ENCODE data around the gene ENOX1.

ENOX1 gene

DNA sequence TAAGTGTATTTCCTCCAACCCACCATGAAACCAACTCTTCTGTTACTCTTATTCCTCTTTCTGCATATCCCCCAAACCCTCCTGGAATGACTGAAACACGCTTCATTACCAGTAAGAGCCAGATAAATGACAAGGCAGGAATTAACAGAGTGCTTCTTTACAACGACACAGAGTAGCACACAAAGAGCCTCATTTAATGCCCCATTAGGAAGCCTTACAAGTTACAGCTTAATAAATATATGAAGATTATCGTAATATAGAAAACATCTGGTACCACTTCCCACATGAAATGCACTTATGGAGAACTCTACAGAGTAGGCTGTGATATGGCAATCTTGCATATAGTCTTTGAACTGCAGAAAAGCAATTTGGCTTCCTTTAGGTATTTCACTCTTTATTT lies 116.8 kb downstream of the ENOX1 start:
- no peak for DNase-seq (ENCODE audit: low read depth)

DNA sequence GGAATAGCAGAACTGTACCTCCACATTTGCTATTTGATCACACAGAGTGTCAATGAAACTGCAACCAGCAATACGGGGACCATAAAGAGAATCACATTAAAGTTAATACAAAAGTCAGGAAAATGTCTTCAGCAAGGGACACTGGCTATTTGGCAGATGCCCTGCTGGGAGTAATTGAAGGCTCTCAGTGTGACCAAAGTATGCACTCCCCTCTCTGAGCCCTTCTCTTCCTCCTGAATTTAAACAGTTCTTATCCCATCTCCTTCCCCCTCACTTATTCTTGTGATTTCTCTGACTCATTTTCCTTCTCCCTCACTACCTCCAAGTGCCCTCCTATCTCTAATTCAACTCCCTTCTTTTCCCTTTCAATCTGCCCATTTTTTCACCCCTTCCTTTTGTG lies 117.7 kb downstream of the ENOX1 start:
- DNase-seq (ENCODE audit: low read depth): no peak

DNA sequence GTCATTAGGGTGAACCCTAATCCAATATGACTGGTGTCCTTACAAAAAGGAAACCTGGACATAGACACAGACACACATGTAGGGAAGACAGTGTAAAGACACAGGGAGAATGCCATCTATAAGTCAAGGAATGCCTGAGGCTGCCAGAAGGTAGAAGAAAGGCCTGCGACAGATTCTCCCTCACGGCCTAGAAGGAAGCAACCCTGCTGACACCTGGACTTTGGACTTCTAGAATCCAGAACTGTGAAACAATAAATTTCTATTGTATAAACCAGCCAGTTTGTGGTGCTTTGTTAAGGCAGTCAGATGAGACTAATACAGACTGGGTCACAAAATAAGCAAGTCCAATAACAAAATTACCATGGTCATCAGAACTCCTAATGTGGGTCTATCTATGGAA lies 120.4 kb downstream of the ENOX1 start:
- DNase-seq (ENCODE audit: low read depth): no peak

DNA sequence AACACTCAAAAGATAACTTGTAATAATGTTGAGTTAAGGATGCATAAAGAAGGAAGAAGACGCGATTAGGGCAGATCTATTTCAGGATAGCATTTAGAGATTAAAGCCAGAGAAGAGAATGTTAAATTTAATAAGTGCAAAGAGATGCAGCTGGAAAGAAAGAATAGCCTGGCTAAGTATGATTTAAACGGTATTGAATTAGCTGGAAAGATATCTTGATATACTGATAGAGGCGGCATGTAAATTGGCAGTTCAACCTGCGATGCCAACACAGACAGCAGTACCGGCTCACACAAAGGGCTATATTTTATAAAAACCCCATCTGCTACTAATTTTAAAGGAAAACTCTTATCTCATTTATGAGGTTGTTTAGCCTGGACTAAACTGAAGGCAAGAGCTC lies 121.4 kb downstream of the ENOX1 start:
- DNase-seq (ENCODE audit: low read depth): no peak

DNA sequence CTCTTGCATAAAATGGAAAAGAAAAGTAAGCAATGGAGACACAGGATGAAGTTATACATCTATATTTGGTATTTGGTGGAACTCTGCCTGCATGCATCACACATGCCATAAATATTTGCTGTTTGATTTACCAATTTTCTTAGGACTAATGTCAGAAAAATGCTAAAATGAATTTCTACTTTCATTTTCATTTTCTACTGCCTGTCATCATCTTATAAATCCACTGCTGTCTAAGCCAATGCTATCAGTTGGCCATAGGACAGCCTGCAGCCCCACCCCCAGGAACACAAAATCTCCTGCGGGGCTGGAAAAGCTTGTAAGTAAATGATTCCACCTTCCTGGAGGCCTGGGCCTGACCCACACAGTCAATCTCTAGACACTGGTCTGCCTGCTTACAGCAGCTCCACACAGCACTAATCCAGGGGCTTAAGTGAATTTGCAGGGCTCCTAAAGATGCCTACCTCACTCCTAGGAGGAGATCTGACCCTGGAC lies 122.0 kb downstream of the ENOX1 start:
- DNase-seq (ENCODE audit: low read depth): no peak

DNA sequence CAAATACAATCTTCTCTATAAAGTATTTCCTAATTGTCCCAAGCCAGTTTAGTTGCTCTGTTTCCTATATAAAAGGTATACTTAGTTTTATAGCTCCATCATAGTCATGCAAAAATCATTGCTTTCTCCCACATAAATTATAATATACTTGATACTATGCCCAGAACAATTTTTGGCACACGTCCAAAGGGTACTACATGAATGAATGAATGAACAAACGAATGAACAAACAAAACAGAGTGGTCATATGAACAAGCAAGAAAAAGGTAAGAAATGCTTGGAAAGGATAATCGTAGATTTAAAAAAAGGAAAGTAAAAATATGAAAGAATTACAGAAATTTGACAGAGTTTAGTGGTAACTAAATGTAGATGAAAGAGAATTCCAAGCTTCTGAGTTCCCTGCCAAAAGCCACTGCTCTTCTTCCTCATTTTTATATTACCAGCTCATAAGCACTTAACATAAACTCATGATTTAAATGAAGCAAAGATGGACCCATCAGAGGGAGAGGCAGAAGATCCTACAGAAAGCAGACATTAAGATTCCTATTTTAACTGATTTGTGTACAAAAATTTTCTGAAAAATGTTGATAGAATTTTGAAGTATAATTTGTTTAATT lies 123.2 kb downstream of the ENOX1 start:
- DNase-seq (ENCODE audit: low read depth): no peak

DNA sequence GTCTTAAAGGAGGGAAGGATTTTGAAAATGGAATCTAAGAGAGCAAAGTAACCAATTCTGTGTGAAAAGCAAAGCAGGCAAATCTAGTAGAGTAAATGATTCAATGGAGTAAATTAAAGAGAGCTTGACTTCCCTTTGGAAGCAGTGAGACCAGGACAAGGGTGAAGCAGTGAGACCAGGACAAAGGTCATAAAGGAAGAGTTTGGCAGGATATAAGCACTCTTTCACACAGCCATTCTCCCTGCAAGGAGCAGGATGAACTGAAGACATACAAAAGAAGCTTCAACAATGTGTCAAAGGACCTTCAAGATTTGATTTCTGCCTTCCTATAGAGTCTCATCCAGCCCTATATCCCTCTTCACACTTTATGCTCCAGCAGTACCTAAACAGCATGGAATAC lies 123.8 kb downstream of the ENOX1 start:
- no peak for DNase-seq (ENCODE audit: low read depth)

DNA sequence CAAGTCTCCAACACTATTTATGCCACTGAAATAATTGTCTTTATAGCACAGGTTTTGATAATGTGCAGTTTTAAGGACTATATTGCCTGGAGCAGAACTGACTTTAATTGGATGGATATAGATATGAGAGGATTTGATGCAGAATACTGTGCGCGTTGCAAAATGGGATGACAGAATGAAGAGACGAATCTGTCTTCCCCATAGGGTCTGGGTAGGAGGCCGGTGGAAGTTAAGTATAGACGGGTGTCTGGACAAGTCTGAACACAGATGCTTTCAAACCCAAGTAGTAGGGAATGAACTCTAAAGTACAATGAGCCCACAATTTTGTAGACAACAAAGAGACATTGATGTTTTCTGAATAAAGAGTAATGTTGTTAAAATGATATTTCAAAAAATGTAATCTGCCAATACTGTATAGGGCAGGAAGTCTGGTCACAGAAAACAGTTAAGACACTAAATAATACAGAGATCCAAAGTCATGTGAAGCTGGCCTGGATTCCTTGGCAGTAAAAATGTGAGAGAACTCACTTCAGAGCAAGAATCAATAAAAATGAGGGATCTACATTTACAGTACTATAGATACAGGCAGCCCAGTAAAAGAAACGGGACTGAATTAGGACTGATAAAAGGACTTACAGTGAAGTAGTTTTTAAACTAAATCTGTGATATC lies 125.5 kb downstream of the ENOX1 start:
- no peak for DNase-seq (ENCODE audit: low read depth)

DNA sequence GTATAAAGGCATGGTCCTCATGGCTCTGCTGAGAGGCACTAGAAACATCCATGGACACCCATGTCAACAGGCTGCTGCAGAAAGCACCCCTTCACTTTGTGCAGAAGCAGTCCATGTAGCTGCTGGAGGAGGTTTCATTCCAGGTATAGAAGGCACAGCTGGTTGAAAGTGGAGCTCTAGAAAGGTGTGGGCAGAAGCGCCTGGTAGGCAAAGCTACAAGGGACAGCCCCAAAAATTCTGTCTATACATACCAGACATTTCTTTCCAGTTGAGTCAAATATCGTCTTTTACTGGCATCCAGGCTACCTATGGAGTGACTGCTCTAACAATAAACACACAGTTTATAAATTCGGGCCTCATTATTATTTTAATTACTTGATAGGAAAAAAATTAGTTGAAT lies 129.3 kb downstream of the ENOX1 start:
- no peak for DNase-seq (ENCODE audit: low read depth)

DNA sequence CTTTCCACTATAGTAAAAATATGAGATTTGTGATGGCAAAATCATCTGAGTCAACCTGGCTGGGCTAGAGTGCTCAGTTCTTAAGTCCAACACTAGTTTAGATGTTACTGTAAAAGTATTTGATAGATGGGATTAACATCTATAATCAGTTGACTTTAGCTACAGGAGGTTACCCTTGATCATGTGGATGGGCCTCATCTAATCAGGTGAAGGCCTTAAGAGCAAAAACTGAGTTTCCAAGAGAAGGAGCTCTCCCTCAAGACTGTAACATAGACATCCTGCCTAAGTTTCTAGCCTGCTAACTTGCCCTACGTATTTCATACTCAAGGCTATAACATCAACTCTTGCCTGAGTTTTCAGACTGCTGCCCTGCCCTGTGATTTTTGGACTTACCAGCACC lies 132.8 kb downstream of the ENOX1 start:
- no peak for DNase-seq (ENCODE audit: low read depth)

DNA sequence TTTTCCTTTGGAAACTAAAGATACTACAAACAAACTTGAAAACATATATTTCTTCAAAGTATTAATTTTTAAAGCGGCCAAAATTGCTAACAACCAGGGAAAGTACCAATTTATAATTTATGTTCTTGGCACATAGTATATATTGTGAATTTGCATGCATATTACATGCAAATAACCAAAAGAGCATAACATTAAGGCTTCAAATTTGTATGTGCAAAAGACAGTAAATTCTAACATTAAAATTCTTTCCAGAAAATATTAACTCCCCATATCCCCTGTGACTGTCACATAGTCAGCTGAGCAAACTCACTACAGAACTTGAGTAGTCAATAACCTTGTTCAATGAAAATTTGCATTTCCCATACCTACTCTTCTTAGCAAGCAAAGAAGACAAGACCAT lies 133.4 kb downstream of the ENOX1 start:
- DNase-seq (ENCODE audit: low read depth): no peak

DNA sequence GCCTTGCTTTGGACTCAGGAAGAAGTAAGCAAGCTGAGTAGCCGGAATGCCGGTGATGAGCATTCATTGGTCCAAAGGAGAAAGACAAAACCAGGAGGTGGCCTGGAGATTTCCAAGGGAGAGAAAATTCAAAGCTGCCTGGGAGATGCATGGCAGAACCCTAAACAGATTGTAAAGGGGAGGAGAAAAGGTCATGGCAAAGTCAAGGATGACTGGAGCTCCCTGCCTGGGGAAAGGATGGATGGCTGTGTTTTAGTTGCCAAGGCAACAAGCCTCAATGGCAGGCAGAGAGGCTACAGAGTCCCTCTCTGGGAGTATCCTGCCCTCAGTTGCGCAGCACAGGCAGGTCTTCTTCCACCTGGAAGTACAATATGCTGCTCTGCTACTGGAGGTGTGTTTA lies 134.0 kb downstream of the ENOX1 start:
- DNase-seq (ENCODE audit: low read depth): no peak

DNA sequence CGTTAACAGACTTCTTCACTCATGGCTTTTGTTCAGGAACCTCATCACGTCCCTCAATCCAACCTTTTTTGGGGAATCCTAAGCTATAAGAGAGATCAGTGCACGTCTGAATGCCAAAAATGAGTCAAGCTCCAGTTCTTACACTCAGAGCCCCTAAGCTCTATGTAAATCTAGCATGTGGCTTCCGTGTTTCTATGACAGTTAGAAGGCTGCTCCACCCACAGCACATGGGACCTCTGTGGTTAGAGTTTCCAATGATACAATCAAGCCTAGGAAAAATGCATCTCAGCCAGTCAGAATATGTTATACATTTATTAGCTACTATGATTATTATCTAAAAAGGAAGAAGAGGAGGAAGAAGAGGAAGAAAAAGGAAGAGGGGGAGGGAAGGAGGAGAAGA lies 135.9 kb downstream of the ENOX1 start:
- no peak for DNase-seq (ENCODE audit: low read depth)

DNA sequence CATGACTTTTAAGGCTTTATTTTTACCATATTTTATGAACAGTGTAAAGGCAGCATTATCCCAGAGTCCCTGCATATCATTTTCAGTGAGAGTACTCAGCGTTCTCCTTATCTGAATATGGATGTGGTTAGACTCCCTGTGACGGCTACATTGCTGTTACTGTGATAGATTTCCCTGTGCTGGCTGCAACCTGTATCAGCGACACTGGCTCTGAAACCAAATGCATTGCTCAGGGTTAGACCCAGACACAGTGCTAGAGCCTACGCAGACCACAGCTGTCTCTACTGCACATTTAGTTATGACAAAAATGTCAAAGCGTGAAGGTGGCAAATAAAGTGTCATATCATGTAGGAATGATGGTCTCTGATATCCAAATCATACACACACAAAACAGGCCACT lies 138.0 kb downstream of the ENOX1 start:
- DNase-seq (ENCODE audit: low read depth): no peak

DNA sequence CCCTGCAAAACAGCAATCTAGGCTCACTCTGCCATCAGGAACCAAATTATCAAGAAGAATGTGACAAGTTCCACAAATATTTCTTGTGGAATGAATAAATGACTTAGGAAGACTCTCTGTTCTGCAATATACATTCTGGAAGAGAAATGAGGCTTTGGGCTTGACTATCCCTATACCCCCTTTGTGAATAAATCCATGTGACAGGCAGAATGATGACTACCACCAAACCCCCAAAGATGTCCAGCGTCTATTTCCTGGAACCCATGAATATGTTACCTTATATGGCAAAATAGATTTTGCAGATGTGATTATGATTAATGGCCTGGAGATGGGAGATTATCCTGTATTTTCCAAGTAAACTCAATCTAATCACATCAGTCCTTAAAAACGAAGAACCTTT lies 139.3 kb downstream of the ENOX1 start:
- DNase-seq (ENCODE audit: low read depth): no peak

DNA sequence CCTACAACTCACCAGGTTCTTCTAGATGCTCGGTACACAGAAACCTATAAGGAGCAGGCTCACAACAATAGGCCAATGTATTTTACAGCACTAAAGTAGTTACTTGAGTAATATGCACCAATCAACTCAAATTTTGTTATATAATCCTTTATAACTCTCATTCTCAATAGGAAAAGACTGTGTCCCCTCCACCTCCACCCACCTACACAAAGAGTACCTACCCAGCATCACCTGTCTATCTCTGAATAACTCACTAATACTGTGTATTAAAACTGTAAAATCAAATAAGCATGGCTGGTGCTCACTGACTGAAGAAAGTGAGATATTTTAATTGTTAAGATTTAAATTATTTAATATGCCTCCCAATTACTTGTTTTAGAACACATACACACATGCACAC lies 146.3 kb downstream of the ENOX1 start:
- no peak for DNase-seq (ENCODE audit: low read depth)

DNA sequence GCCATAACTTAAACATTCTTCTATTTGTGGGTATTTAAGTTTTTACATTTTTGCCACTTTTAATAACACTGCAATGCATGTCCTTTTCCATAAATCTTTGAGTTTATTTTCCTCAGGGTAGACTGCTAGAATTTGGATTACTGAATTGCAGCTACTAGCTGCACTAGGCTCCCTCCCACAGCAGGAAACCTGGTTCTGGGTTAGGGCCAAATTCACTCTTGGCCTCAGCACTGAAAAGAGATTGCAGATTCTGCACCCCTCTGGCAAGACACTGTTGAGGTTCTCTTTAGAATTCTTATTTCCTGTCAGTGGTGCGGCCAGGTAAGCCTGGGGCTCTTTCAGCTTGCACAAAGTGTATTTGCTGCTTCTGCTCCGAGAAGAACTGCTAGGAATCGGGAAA lies 155.7 kb downstream of the ENOX1 start:
- DNase-seq (ENCODE audit: low read depth): no peak

DNA sequence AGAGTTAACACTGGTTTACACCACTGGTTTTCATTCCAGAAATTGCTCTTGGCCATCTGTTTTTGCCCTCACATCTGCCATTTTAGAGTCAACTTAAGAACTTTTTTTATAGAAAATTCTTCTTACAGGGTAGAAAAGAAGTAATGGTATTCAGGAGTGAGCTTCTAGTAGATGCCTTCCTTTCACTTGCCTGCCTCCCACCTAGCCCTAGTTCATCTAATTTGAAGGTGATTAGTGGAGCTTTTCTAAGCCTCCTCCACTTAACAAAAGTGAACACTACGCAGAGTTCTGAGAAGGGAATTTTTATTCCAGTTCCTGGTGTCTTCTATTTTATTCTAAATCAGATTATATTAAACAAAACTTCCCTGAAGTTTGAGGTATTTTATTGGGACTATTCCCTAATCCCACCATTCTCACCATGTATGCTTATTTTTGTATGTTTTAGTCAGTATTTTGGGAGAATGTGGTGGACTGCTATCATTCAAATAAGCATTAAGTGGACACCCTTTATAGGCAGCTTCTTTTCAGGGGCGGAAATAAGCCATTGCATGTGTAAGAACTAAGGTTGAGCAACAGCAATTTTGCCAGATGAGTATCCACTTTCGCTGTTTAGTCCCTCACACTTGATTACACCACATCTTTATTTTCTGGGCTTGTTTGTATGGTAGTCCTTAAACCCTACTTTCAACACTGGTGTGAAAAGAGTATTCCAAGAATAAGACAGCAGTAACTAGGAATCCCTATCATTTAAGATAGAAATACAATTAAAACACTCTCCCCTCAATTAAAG lies 156.9 kb downstream of the ENOX1 start:
- no peak for DNase-seq (ENCODE audit: low read depth)

DNA sequence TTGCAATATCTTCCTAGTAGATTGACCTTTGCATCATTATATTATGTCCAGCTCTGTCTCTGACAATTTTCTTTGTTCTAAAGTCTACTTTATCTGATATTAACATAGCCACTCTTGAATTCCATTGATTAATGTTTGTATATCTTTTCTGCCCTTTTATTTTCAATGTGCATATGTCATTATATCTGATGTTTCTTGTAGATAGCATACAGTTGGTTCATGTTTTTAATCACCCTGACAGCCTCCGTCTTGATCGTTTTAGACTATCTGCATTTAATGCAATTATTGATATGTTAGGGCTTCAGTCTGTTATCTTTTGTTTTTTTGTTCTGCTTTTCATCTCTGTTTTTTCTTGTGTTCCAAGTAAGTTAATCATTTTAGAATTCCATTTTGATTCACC lies 159.8 kb downstream of the ENOX1 start:
- no peak for DNase-seq (ENCODE audit: low read depth)

DNA sequence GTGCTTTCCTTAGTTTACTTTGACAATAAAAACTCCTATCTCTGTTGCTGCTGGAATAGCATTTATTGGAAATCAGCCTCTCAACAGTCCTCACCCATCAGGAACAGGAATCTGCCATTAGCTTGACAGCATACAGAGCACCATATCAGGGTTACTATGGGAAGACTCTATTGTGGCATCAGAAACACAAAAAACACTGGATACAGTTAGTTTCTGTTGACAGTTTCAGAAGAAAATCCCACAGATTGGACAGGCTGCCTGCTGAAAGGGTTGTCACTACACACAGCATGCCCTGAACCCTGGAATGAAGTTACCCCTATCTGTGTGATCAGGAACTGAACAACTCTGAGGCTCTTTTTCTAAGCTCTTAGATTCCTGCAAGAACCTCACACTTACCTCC lies 172.7 kb downstream of the ENOX1 start:
- DNase-seq (ENCODE audit: low read depth): no peak

DNA sequence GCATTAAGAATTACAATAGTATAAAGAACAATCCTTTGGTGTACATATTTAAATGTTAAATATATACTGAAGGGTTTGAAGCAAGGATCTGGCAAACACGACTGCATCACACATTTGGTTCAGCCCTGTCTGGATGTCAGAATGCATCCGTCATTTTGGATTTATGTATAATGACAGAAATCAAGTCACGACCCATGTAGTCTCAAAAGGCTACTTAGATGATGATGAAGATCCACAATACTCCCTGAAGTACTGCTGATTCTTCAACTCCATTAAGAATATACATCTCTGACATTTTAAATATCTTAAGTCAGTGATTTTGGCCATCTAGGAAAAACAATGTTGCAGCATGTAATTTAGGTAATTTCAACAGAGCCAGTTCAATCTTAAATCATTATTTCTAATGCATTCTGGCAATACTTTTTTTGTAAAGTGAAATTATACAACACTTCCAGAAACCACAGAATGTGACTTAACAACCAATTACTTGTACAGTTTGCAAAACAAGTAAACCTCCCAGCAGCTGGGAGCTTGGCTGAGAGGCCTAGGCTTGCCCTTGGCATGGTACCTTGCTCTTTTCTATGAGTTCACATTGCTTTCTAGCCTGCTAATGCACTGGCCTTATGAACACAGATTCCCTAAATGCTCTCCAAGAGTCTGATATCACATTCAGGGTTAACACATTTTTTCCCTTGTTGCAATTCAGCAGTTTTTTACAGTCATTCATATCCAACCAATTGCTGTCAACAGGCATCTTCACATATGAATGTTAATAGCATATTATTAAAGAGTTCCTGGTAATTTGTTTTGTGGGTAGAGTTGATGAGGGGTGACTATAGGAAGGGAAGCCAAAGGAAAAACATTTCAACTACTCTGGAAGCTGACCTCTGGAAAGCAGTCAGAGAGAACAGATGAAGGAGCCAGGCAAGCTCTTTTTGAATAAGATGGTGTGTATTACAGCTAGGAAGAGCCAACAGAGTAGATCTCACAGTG lies 175.2 kb downstream of the ENOX1 start:
- no peak for DNase-seq (ENCODE audit: low read depth)

Data from stimulated activated CD8-positive, alpha-beta memory T cell treated with anti-CD3 and anti-CD28 coated beads, Interleukin-12 subunit alpha, Interleukin-12 subunit beta, amount 100 ng/mL, for 1 hour (primary cell).